Activated T-helper 2 cell treated with anti-CD3 and anti-CD28 coated beads, Interferon-gamma antibody, Interleukin-2, Interleukin-4, amounts not matched to agents 10 μg/mL and 5 μg/mL and 100 μg/mL, durations not matched to agents 14 hours and 24 hours and 36 hours (primary cell): ENCODE measurements around the gene C4orf50. TPM values are rescaled to one million over a fixed set of nuclear protein-coding genes. Genes with fewer than 3 reads are reported as not detected.
"Not testable (repeated sequence)": the region's sequence is repeated elsewhere in the genome, so short reads cannot be mapped to it uniquely, and the experiment has no call there.

Source experiments
- DNase-seq: peaks from one replicate; pipeline ENCODE4 v3.0.0; 2021; ENCODE audit warnings: low spot score
- H3K27ac Mint-ChIP-seq: one replicate; pipeline ENCODE4 v1.8.0; 2021; ENCODE audit warnings: mixed read lengths
- H3K27me3 Mint-ChIP-seq: one replicate; pipeline ENCODE4 v1.8.0; 2021; ENCODE audit warnings: low read depth, mixed read lengths
- H3K36me3 Mint-ChIP-seq: one replicate; pipeline ENCODE4 v1.8.0; 2021; ENCODE audit warnings: low read depth, mixed read lengths
- H3K4me1 Mint-ChIP-seq: one replicate; pipeline ENCODE4 v1.8.0; 2021; ENCODE audit warnings: low read depth, mixed read lengths
- H3K4me3 Mint-ChIP-seq: one replicate; pipeline ENCODE4 v1.8.0; 2021; ENCODE audit warnings: low read depth, mild to moderate bottlenecking, moderate library complexity, mixed read lengths
- H3K9me3 Mint-ChIP-seq: one replicate; pipeline ENCODE4 v1.8.0; 2021; ENCODE audit warnings: mixed read lengths
- intact Hi-C: fragments of 100-400 bp; cut with micrococcal nuclease; formaldehyde crosslinking; loops from one replicate; pipeline ENCODE4 v1.15.1; 2023
- total RNA-seq: library from RNA; stranded (reverse); gene quantifications from 2 replicates; pipeline ENCODE4 v1.2.3, GENCODE V29; 2022

C4orf50 gene
- total RNA-seq, 1 donor from 2014 or later: 0.18 TPM

DNA sequence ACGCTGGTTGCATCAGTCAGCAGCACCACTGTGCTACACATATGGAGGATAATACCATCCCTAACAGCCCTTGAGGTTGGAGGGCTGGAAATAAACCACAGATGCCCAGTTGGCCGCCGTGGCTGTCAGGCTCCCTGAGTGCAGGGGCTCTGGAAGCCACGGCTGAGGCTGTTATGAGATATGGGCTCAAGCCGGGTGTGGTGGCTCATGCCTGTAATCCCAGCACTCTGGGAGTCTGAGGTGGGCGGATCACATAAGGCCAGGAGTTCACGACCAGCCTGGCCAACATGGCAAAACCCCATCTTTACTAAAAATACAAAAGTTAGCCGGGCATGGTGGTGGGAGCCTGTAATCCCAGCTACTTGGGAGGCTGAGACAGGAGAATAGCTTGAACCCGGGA is 24.9 kb downstream of the C4orf50 start:
- H3K27ac Mint-ChIP-seq, H3K4me1 Mint-ChIP-seq, H3K4me3 Mint-ChIP-seq, H3K36me3 Mint-ChIP-seq, H3K27me3 Mint-ChIP-seq, H3K9me3 Mint-ChIP-seq, DNase-seq: not testable (repeated sequence)
- intact Hi-C loops: loop anchor here (10.0 kb wide), 1 partner anchor 231 kb away; no protein-coding TSS in a partner anchor

DNA sequence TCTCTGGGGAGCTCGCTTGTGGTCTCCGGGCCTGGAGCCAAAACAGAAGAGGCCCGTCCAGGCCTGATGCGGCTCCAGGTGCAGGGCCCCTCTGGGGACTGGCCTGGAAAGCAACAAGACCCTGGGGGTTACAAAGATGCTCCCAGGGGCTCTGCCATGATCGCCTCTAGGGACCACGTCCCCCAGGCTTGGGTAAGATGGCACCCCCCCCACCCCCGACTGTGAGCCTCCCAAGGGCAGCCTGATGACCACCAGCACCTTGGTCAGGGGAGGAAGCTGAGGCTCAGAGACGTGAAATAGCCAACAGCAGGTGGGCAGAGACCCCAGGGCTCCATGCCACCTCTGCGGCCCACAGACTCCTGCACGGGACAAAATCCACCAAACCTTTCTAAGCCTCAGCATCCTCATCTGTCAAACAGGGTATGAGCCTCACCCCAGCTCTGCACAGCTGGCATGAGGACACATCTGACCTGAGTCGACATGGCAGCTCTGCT is 25.4 kb downstream of the C4orf50 start:
- no peaks in the 10 kb centered on the region for H3K36me3 Mint-ChIP-seq
- no peaks in the 10 kb centered on the region for H3K27me3 Mint-ChIP-seq
- H3K9me3 Mint-ChIP-seq: no peaks in the 10 kb centered on the region

DNA sequence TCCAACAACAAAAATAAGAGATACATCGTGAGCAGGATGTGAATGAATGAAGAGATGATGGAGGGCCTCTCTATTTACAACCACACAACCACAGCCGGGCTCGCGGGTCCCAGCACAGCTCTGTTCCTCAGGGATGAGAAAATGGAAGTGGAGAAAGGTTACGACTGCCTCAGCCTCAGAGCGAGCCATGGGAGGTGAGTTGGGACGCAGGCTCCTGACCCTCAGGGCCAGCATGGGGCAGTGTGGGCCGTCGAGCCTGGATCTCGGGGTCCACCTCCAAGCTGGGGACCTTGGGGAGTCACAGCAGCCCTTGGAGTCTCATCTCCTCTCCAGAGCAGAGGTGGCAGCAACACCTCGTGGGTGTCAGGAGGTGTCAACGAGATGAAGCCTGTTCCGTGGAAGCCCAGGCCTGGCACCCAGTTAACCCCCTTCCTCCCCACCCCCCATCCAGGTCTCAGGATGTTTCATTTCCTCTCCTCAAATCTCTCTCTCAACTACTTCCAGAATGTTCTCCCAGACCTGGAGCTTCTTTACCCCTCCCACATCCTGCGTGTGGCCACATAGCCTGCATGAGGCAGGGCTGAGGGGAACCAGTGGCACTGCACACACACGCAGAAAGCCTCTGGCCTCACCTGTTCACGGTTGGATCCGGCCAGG is 25.9 kb downstream of the C4orf50 start:
- H3K27me3 Mint-ChIP-seq: no peaks in the 10 kb centered on the region
- H3K27ac Mint-ChIP-seq: no peak overlapping the region

More for the DNA sequence above, 25.4 kb downstream of the C4orf50 start:
- Mint-ChIP-seq H3K4me1 (no peaks in the 10 kb centered on the region), H3K27ac (no peak overlapping the region), H3K4me3 (no peak overlapping the region)
- intact Hi-C loops: loop anchor here (10.0 kb wide), 1 partner anchor 232 kb away; no protein-coding TSS in a partner anchor
- no peak for DNase-seq

DNA sequence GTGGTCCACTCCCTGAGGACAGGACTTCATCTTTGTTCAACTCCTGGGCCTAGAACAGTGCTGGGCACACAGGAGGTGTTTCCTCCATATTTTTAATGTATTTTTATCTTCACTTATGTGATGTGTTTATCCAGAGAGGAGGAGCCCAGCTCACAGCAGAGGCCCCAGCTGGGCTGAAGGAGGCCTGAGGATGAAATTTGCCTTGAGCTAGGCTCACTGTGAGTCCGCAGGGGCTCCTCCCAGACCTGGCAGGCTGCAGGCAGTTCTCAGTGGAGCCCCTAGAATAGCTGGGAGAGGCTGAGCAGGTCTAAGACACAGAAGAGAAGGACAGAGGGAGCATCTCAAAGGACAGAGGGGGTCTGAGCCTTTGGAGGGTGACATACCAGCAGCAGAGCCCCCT is 26.8 kb downstream of the C4orf50 start:
- Mint-ChIP-seq H3K36me3 (no peaks in the 10 kb centered on the region), H3K4me3 (no peak overlapping the region), H3K4me1 (no peaks in the 10 kb centered on the region), H3K9me3 (no peaks in the 10 kb centered on the region), H3K27me3 (no peaks in the 10 kb centered on the region), H3K27ac (no peak overlapping the region)
- no peak for DNase-seq
- intact Hi-C loops: loop anchor here (10.0 kb wide), 1 partner anchor 233 kb away; no protein-coding TSS in a partner anchor

More for the DNA sequence above, 25.9 kb downstream of the C4orf50 start:
- intact Hi-C loops: loop anchor here (10.0 kb wide), 1 partner anchor 233 kb away; no protein-coding TSS in a partner anchor
- Mint-ChIP-seq H3K4me1 (no peaks in the 10 kb centered on the region), H3K4me3 (no peak overlapping the region), H3K36me3 (no peaks in the 10 kb centered on the region), H3K9me3 (no peaks in the 10 kb centered on the region)
- DNase-seq: no peak

DNA sequence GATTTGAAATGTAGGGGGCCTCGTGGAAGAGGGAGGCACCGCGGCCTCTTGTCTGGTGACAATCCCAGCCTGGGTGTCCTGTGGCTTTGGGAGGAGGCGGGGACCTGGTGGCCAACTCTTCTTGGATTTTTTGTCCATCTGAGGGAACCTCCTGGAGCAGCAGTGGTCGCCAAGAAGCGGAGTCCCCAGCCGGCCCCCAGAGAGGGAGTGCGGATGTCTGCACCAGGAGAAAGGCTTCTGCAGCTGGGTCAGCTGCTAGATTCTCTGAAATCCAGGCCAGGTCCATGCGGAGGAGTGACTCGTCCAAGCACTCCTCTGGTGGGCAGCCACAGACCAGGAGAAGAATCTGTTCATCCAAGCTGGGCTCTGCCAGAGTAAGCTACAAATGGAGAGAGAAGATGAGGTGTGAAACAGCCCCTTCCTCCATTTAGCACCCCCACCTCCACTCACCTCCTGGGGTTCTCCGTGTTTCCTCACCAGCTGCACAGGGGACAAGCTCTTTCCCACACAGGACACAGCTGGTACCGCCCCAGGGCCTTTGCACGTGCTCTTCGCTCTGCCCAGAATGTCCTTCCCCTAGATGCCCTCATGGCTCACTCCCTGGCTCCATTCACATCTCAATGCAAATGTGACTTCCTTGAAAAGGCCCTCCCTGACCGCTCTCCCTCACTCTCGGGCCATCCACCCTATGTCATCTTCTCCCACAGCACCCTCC is 27.6 kb downstream of the C4orf50 start:
- Mint-ChIP-seq H3K9me3 (no peaks in the 10 kb centered on the region), H3K27ac (no peak overlapping the region), H3K36me3 (no peaks in the 10 kb centered on the region), H3K27me3 (no peaks in the 10 kb centered on the region), H3K4me1 (no peaks in the 10 kb centered on the region), H3K4me3 (no peak overlapping the region)
- no peak for DNase-seq
- intact Hi-C loops: loop anchor here (10.0 kb wide), 1 partner anchor 234 kb away; no protein-coding TSS in a partner anchor

DNA sequence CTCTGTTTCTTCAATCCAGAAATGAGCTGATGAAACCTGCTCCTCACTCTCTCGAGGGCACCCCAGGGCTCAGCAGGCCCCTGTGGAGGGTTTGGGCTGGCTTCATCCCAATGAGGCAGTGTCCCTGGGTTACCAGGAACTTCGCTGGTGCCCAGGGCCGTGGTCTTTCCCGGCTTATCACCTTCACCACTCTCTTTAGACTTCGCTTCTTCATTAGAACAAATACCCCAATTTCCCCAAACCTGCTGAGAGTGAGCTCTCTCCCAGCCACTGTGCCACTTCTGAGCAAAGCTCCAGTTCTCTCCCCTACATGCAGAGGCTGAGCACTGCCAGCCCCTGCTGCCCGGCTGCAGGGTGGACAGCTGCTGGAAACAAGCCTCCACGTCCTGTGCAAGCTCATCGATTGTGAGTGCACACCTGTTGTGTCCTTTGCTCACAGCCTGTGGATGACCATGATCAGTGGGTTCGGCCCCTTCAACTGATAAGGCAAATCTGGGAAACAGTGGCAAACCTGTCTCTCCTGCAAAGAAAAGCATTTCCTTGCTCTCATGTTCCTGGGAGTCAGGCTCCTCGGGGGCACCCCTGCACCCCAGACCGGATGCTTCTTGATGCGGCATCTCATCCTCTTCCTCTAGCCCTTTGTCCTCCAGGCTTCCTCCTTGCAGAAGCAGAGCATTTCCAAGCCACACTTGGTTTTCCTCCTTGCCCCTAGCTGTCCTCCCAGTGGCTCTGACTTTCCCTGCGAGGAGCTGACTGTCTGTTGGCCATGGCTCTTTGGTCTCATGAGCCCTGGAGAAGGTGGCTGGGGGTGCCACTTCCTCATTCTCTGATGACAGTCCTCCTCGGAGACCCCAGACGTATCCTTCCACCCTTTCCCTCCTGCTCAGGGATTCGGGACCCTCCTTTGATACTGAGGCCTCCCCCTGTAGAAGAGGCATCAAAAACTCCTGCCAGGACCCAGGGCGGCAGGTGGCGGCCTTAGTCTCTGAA is 28.7 kb downstream of the C4orf50 start:
- Mint-ChIP-seq H3K9me3 (peaks cover 6% of the 10 kb centered on the region), H3K27me3 (no peaks in the 10 kb centered on the region), H3K4me3 (no peak overlapping the region), H3K4me1 (no peaks in the 10 kb centered on the region), H3K27ac (no peak overlapping the region), H3K36me3 (no peaks in the 10 kb centered on the region)
- intact Hi-C loops: loop anchor here (10.0 kb wide), 1 partner anchor 235 kb away; no protein-coding TSS in a partner anchor
- DNase-seq: no peak

DNA sequence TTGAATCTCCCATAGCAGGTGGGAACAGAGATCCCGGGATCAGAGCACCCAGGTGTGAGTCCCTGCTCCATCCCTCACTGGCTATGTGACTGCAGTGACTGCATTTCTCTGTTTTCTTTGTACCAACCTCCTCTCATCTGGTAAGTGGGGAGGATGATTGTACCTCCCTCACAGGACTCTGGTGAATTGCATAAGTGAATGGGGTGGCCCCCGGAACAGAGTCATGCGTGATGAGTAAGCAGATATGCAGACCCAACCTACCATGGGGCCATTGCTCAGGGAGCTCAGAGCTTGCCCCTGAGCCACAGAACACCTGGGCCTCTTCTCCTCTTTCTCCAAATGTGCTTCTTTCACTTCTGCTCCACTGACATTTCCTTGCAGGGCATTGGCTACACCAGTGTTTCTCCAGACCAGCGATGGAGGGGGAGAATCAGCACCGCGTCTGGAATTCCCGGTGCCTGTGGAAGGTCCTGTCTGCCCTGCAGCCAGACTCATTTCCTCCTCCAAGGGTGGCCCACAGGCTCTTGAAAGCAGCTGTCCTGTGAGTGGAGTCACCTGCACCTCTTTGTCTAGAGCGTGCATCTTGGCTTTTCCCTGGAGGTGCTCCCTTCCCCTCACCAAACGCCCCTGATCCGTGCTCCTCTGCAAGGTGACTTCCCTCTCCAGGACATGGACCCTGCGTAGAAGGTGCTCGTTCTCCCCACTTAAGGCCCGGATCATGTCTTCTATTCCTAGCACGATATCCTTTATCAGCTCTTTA is 30.0 kb downstream of the C4orf50 start:
- intact Hi-C loops: no loop called here
- H3K27ac Mint-ChIP-seq: no peak overlapping the region

DNA sequence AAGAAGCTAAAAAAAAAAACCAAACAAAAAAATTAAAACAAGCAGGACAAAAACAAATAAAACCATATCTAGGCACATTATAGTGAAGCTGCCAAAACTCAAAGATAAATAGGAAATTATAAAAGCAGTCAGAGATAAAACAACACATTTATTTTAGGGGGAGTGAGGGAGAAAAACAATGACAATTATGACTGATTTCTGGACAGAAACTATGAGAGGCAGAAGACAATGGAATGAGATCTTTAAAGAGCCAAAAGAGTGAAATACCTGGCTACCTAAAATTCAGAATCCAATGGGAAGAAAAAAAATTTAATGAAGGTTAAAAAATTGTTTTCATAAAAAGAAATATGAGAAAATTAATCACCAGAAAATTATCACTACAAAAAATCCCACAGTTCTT is 33.4 kb downstream of the C4orf50 start:
- intact Hi-C loops: no loop called here

More for the DNA sequence above, 30.0 kb downstream of the C4orf50 start:
- Mint-ChIP-seq H3K27me3 (no peaks in the 10 kb centered on the region), H3K4me1 (no peaks in the 10 kb centered on the region), H3K9me3 (peaks cover 16% of the 10 kb centered on the region), H3K4me3 (no peak overlapping the region), H3K36me3 (no peaks in the 10 kb centered on the region)
- DNase-seq: no peak

DNA sequence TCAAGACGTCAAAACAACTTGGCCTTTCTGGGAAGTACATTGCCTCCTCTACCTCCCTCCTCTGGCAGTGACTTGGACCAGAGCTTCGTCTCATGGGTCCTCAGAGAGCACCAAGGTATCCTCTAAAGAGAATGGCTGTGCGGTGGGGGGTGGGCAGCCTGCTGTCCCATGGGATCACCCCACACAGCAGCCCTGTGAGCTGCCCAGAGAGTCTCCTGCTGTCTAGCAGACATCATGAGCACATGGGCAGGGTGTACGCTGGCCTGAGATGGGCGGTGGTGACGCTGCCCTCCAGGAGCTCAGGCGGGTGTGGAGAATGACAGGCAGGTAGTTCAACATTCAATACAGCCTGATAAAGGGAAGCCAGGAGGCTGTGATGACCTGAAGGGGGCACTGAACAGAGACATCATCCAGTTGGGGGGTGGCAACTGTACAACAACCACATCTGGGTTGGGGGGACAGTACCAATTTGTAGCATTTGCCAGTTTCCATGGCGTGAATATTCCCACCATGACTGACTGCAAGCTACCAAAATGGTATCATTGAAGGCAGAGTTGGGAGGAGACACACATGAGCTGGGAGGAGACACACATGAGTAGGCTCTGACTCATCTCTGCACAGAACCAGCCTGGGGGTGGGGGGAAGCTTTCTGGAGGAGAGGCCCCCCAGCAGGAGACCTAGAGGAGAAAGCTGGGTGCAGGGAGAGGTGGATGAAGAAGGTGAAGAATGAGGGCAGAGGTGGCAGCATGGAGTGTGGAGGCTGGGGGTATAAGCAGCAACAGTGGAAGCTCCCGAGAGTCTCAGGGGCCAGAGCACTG is 35.9 kb downstream of the C4orf50 start:
- intact Hi-C loops: no loop called here
- Mint-ChIP-seq H3K9me3 (peaks cover 16% of the 10 kb centered on the region), H3K27ac (no peak overlapping the region), H3K27me3 (peaks cover 19% of the 10 kb centered on the region), H3K36me3 (no peaks in the 10 kb centered on the region), H3K4me3 (no peak overlapping the region), H3K4me1 (no peaks in the 10 kb centered on the region)
- DNase-seq: no peak

More for the DNA sequence above, 33.4 kb downstream of the C4orf50 start:
- Mint-ChIP-seq H3K9me3 (peaks cover 16% of the 10 kb centered on the region), H3K4me3 (no peak overlapping the region), H3K36me3 (no peaks in the 10 kb centered on the region), H3K27me3 (peaks cover 5% of the 10 kb centered on the region), H3K4me1 (no peaks in the 10 kb centered on the region), H3K27ac (no peak overlapping the region)
- DNase-seq: no peak

DNA sequence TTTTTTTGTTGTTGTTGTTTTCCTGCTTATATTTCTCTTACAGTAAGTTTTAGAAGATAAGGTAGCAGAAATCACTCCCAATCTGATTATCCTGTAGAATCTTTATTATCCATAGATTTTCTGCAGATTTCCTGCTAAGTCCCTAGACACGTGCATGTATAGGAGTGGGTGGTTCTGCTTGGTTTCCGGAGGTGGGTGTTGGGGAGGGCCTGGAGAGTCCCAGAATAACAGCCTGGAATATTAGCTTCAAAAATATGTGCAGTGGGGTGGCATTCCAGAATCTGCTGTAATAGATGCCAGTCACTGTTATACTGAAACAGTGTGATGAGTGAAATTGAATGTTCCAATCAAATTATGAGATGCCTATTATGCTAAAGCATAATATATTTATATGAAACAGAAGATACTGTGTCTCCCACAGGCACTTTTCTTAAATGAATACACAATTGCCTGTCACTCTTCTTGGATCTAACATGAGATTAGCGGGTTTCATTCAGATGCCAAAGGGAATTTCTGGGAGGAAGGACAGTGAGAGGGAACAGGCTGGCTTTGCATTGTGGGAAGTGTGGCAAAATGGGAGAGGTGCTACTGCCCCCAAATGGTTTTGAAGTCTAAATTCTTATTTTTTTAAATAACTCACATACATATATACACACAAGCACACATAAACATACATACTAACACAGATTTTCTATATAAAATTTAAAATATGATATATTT is 37.6 kb downstream of the C4orf50 start:
- Mint-ChIP-seq H3K4me3 (no peak overlapping the region), H3K9me3 (peaks cover 16% of the 10 kb centered on the region), H3K27ac (no peak overlapping the region), H3K36me3 (no peaks in the 10 kb centered on the region), H3K4me1 (no peaks in the 10 kb centered on the region), H3K27me3 (peaks cover 19% of the 10 kb centered on the region)
- intact Hi-C loops: no loop called here
- no peak for DNase-seq

DNA sequence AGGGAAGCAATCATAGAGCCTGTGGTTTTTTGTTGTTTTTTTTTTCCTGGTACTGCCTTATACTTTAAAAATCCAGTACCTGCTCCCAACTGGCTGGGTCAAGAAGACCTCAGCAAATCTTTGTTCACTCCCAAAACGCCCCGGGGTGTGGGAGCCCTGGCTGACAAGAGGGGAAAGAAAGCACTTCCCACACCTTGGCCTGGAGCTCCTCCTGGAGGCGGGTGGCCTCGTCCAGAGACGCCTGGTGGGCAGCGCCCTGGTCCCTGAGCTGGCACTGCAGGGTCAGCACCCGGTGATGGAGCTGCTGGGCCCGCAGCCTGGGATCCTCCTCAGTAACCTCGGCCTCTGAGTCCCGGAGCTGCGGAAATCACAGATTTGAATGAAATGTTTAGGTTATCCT is 38.2 kb downstream of the C4orf50 start:
- Mint-ChIP-seq H3K9me3 (peaks cover 15% of the 10 kb centered on the region), H3K4me3 (no peak overlapping the region), H3K27ac (no peak overlapping the region), H3K27me3 (peaks cover 19% of the 10 kb centered on the region), H3K36me3 (no peaks in the 10 kb centered on the region), H3K4me1 (no peaks in the 10 kb centered on the region)
- intact Hi-C loops: no loop called here
- DNase-seq: no peak
